IPS DF 6.9 (cell line): ENCODE results near the gene CAVIN4.

Experiments
- DNase-seq: peaks from one replicate; pipeline ENCODE4 v3.0.0-alpha.2; 2013; ENCODE audit warnings: low read depth, low spot score
- H3K27ac ChIP-seq: one replicate; pipeline ENCODE4 v1.5.1; 2013; ENCODE audit warnings: low read length, control low read depth
- H3K27me3 ChIP-seq: 2 replicates; pipeline ENCODE4 v1.6.1; 2013; ENCODE audit warnings: mild to moderate bottlenecking, low read length; ENCODE audit not compliant: control insufficient read depth, insufficient read depth
- H3K36me3 ChIP-seq: 2 replicates; pipeline ENCODE4 v1.6.1; 2013; ENCODE audit warnings: low read length; ENCODE audit not compliant: control insufficient read depth, insufficient read depth
- H3K4me1 ChIP-seq: 2 replicates; pipeline ENCODE4 v1.6.1; 2013; ENCODE audit warnings: low read length; ENCODE audit not compliant: control insufficient read depth, insufficient read depth
- H3K4me3 ChIP-seq: 2 replicates; pipeline ENCODE4 v1.5.1; 2013; ENCODE audit warnings: mild to moderate bottlenecking, low read length
- H3K9me3 ChIP-seq: 2 replicates; pipeline ENCODE4 v1.6.1; 2013; ENCODE audit warnings: low read length, inconsistent platforms; ENCODE audit not compliant: control insufficient read depth, insufficient read depth
- WGBS: extraction: QIAGEN DNeasy Blood & Tissue Kit; methylation state at CpG from one replicate; pipeline ENCODE4 v1.1.7; 2013; ENCODE audit warnings: mixed read lengths, missing lambda C conversion rate; ENCODE audit not compliant: insufficient read length, insufficient coverage; 5-methylcytosine and 5-hydroxymethylcytosine counted together

The CAVIN4 gene

DNA sequence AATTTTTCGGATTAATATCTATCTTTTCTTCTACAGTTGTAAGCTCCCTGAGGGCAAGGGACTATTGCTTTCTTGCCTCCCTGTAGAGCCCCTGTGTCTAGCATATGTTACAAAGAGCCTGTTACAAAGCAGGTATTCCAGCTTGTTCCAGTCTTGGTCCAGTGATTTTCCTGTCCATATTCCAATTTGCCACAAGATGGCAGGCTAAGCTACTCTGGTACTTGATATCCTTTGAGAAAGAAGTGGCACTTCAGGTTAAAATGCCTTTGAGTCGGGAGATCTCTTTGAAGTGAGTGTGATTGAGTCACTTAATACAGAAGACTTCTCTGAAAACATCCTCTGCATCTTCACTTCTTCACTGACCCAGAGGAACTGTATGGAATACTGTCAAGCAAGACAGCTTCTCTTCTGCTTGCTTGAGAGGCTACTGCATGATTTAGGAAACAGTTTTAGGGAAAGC lies 24.5 kb downstream of the CAVIN4 start:
- no peaks in the 10 kb centered on the region for H3K27me3 ChIP-seq
- WGBS: no CpG with 5 or more reads among the region's 2 CpGs
- no peaks in the 10 kb centered on the region for H3K9me3 ChIP-seq
- DNase-seq: peak; percentile 48
- no peaks in the 10 kb centered on the region for H3K36me3 ChIP-seq
- H3K4me1 ChIP-seq: peaks cover 3% of the 10 kb centered on the region; the same call in 1 of the 2 replicates
- H3K4me3 ChIP-seq: no peak overlapping the region
- H3K27ac ChIP-seq: no peak overlapping the region

DNA sequence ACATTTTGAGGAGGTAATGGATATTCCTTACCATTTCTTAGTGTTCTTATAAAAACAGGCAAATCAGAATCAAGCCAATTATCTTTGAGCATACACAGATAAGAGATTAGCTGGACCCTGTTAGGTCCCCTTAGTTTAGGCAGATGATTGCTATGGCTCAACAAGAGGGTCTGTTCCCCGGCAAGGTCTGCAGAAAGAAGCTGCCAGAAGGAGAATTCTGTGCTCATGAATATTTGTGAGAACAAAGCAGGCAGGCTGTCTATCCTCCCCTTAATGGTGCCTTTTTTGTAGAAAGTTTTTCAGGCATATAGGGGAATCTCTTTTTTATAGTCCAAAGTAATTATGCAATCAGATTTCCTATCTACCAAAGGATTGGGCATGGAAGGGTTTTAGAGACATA lies 27.5 kb downstream of the CAVIN4 start:
- no peak for DNase-seq
- Histone ChIP-seq H3K4me3 (no peak overlapping the region), H3K9me3 (no peaks in the 10 kb centered on the region), H3K27ac (no peak overlapping the region), H3K4me1 (peaks cover 1% of the 10 kb centered on the region; the same call in 1 of the 2 replicates), H3K27me3 (no peaks in the 10 kb centered on the region), H3K36me3 (no peaks in the 10 kb centered on the region)
- no CpG with 5 or more reads among the region's 1 CpG for WGBS

DNA sequence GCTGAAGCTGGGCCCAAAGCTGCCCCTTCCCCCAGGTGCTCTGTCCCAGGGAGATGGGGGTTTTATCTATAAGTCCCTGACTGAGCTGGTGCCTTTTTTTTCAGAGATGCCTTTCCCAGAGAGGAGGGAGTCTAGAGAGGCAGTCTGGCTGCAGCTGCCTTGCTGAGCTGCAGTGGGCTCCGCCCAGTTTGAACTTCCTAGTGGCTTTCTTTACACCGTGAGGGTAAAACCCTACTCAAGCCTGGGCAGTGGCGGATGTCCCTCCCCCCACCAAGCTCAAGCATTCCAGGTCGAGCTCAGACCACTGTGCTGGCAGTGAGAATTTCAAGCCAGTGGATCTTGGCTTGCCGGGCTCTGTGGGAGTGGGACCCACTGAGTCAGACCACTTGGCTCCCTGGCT lies 41.3 kb downstream of the CAVIN4 start:
- WGBS: no CpG with 5 or more reads among the region's 5 CpGs
- H3K4me3 ChIP-seq: no peak overlapping the region
- no peak for DNase-seq
- H3K9me3 ChIP-seq: no peaks in the 10 kb centered on the region
- no peak overlapping the region for H3K27ac ChIP-seq
- H3K27me3 ChIP-seq: no peaks in the 10 kb centered on the region
- H3K36me3 ChIP-seq: no peaks in the 10 kb centered on the region
- H3K4me1 ChIP-seq: no peaks in the 10 kb centered on the region

DNA sequence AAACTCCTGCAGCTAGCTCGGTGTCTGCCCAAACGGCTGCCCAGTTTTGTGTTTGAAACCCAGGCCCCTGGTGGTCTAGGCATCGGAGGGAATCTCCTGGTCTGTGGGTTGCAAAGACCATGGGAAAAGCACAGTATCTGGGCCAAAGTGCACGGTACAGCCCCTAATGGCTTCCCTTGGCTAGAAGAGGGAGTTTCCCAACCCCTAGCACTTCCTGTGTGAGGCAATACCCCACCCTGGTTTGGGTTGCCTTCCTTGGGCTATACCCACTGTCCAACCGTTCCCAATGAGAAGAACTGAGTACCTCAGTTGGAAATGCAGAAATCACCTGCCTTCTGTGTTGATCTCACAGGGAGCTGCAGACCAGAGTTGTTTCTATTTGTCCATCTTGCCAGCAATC lies 41.8 kb downstream of the CAVIN4 start:
- Histone ChIP-seq H3K27ac (no peak overlapping the region), H3K9me3 (no peaks in the 10 kb centered on the region), H3K27me3 (no peaks in the 10 kb centered on the region), H3K36me3 (no peaks in the 10 kb centered on the region), H3K4me3 (no peak overlapping the region), H3K4me1 (no peaks in the 10 kb centered on the region)
- no CpG with 5 or more reads among the region's 5 CpGs for WGBS
- DNase-seq: no peak

DNA sequence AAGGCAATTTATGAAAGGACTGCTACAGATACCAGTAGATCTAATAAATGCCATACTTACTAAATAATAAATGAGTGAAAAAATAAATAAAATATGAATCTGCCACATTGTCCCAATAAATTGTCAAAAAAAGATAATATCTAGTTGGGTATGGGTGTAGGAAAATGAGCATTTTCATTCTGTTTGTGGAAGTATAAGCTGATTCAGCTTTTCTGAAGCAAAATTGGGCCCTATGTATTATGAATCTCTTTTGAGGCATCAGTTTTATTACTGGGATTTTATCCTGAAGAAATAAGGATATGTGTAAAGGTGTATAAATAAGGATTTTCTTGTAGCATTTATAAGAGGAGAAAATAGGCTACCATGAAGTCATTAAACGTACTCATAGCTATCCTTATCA lies 46.1 kb downstream of the CAVIN4 start:
- Histone ChIP-seq H3K9me3 (no peaks in the 10 kb centered on the region), H3K27ac (no peak overlapping the region), H3K4me3 (no peak overlapping the region), H3K36me3 (no peaks in the 10 kb centered on the region), H3K27me3 (no peaks in the 10 kb centered on the region), H3K4me1 (no peaks in the 10 kb centered on the region)
- no CpG with 5 or more reads among the region's 1 CpG for WGBS
- no peak for DNase-seq

DNA sequence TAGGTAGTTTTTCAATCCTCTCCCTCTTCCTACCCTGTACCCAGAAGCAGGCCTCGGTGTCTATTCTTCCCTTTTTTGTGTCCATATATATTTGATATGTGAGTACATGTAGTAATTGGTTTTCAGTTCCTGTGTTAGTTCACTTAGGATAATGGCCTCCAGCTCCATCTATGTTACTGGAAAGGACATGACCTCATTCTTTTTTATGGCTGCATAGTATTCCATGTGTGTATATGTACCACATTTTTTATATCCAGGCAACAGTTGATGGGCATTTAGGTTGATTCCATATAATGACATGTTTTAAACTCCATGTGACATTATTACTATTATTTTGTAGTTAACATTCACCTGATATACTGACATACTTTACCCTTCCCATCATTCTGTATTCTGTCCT lies 49.1 kb downstream of the CAVIN4 start:
- Histone ChIP-seq H3K36me3 (no peaks in the 10 kb centered on the region), H3K9me3 (no peaks in the 10 kb centered on the region), H3K27me3 (no peaks in the 10 kb centered on the region), H3K4me1 (no peaks in the 10 kb centered on the region), H3K4me3 (no peak overlapping the region), H3K27ac (no peak overlapping the region)
- no CpG with 5 or more reads among the region's 1 CpG for WGBS
- DNase-seq: no peak

DNA sequence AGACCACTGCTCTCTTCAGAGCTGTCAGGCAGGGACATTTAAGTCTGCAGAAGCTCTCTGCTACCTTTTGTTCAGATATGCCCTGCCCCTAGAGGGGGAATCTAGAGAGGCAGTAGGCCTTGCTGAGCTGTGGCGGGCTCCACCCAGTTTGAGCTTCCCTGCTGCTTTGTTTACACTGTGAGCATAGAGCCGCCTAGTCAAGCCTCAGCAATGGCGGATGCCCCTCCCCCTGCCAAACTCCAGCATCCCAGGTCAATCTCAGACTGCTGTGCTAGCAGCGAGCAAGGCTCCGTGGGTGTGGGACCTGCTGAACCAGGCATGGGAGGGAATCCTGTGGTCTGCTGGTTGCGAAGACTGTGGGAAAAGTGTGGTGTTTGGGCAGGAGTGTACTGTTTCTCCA lies 59.9 kb downstream of the CAVIN4 start:
- Histone ChIP-seq H3K4me1 (peaks cover 5% of the 10 kb centered on the region; the same call in 1 of the 2 replicates), H3K9me3 (no peaks in the 10 kb centered on the region), H3K27me3 (no peaks in the 10 kb centered on the region), H3K36me3 (no peaks in the 10 kb centered on the region), H3K27ac (no peak overlapping the region), H3K4me3 (no peak overlapping the region)
- WGBS: no CpG with 5 or more reads among the region's 6 CpGs
- DNase-seq: peak; percentile 41
